SK-N-SH (cell line): Measurements from ENCODE around the gene DTX1. TPM values are rescaled to one million over a fixed set of nuclear protein-coding genes. Genes with fewer than 3 reads are reported as not detected.
A peak's percentile ranks its signal among the peaks of the same experiment; 100 is the strongest.

Experiments
- CTCF ChIA-PET: fragments of 300-600, 350-600 bp; formaldehyde crosslinking; extraction: SDS; loops from one replicate; lab custom pipeline; 2021; lab: Yijun Ruan, JAX
- POLR2A ChIA-PET: fragments of 350-600 bp; sonication (Branson Sonifier 250); formaldehyde crosslinking; extraction: SDS; loops from one replicate; lab custom pipeline; 2020; ENCODE audit warnings: antibody characterized with exemption, inconsistent platforms; lab: Yijun Ruan, JAX
- DNase-seq: peaks from one replicate; pipeline ENCODE4 v3.0.0; 2012
- H2AFZ ChIP-seq: fragments of 200-600 bp; sonication (generic); 2 replicates; pipeline ENCODE4 v1.8.1; 2016; ENCODE audit warnings: antibody characterized with exemption, mild to moderate bottlenecking, low read depth
- H3F3A ChIP-seq: fragments of 200-600 bp; sonication (generic); replicated peaks from 2 replicates; pipeline ENCODE3; 2016; ENCODE audit warnings: antibody characterized with exemption, mild to moderate bottlenecking; ENCODE audit not compliant: insufficient read depth
- H3K27ac ChIP-seq, 2 experiments: fragments of 200-500 bp in 1 of 2; fragments of 200-600 bp in 1 of 2; sonication (Bioruptor generic) in 1 of 2; sonication (generic), shearing (Covaris generic) in 1 of 2; 2 replicates each; pipeline versions ENCODE4 v1.5.1 to v1.6.1; 2014 to 2016; ENCODE audit warnings: low read depth in 2 of 2, inconsistent platforms in 1 of 2, low read length in 1 of 2, mild to moderate bottlenecking in 1 of 2, mixed read lengths in 1 of 2
- H3K27me3 ChIP-seq: fragments of 200-600 bp; sonication (generic), shearing (Covaris generic); 2 replicates; pipeline ENCODE4 v1.6.1; 2016; ENCODE audit warnings: mixed run types; ENCODE audit not compliant: insufficient read depth
- H3K36me3 ChIP-seq, 2 experiments: fragments of 200-500 bp in 1 of 2; fragments of 200-600 bp in 1 of 2; sonication (Bioruptor generic) in 1 of 2; sonication (generic) in 1 of 2; replicated peaks in 1 of 2; 2 replicates each; pipeline versions ENCODE3 to v1.5.1; 2014 to 2016; ENCODE audit warnings: low read length in 1 of 2, mild to moderate bottlenecking in 1 of 2; ENCODE audit not compliant: insufficient read depth in 2 of 2, control insufficient read depth in 1 of 2
- H3K4me1 ChIP-seq, 2 experiments: fragments of 200-500 bp in 1 of 2; fragments of 200-600 bp in 1 of 2; sonication (Bioruptor generic) in 1 of 2; sonication (generic), shearing (Covaris generic) in 1 of 2; 2 replicates each; pipeline versions ENCODE4 v1.5.1 to v1.6.1; 2014 to 2016; ENCODE audit warnings: low read depth in 1 of 2, low read length in 1 of 2, mixed run types in 1 of 2; ENCODE audit not compliant: insufficient read depth in 2 of 2, control insufficient read depth in 1 of 2
- H3K4me2 ChIP-seq: fragments of 200-600 bp; sonication (generic), shearing (Covaris generic); 2 replicates; pipeline ENCODE4 v1.6.1; 2017; ENCODE audit warnings: mixed run types
- H3K4me3 ChIP-seq, 2 experiments: fragments of 200-500 bp in 1 of 2; fragments of 200-600 bp in 1 of 2; sonication (Bioruptor generic) in 1 of 2; sonication (generic), shearing (Covaris generic) in 1 of 2; 2 replicates each; pipeline versions ENCODE4 v1.5.1 to v1.8.1; 2014 to 2016; ENCODE audit warnings: low read depth in 2 of 2, inconsistent platforms in 1 of 2, low read length in 1 of 2, mild to moderate bottlenecking in 1 of 2, mixed read lengths in 1 of 2, moderate library complexity in 1 of 2
- H3K79me2 ChIP-seq: fragments of 200-600 bp; sonication (generic); 2 replicates; pipeline ENCODE4 v1.8.1; 2017; ENCODE audit warnings: mild to moderate bottlenecking; ENCODE audit not compliant: insufficient read depth
- H3K9ac ChIP-seq: fragments of 200-600 bp; sonication (generic); 2 replicates; pipeline ENCODE4 v1.6.1; 2017; ENCODE audit warnings: mixed run types
- H3K9me2 ChIP-seq: fragments of 200-600 bp; sonication (generic); 2 replicates; pipeline ENCODE4 v1.6.1; 2017; ENCODE audit warnings: mixed run types
- H3K9me3 ChIP-seq: fragments of 200-600 bp; sonication (generic); 2 replicates; pipeline ENCODE4 v1.6.1; 2017; ENCODE audit warnings: mixed run types, mild to moderate bottlenecking, moderate library complexity
- H4K20me1 ChIP-seq: fragments of 200-600 bp; sonication (generic); 2 replicates; pipeline ENCODE4 v1.6.1; 2017; ENCODE audit warnings: mild to moderate bottlenecking, mixed run types; ENCODE audit not compliant: insufficient read depth
- CTCF ChIP-seq: fragments of 200-600 bp; sonication (generic); IDR thresholded peaks from 2 replicates; pipeline ENCODE4 v1.6.1; 2017; ENCODE audit warnings: antibody characterized with exemption, mild to moderate bottlenecking, moderate library complexity
- ELF1 ChIP-seq: IDR thresholded peaks from 2 replicates; pipeline ENCODE4 v1.4.0; 2012
- FOXJ3 ChIP-seq: sonication (generic); formaldehyde crosslinking; IDR thresholded peaks from 2 replicates; pipeline ENCODE4 v1.5.1; 2020; ENCODE audit warnings: mild to moderate bottlenecking, missing genetic modification reagents
- GABPA ChIP-seq: IDR thresholded peaks from 2 replicates; pipeline ENCODE4 v1.4.0; 2012; ENCODE audit warnings: low read depth, mild to moderate bottlenecking
- GATA2 ChIP-seq: sonication (generic); formaldehyde crosslinking; IDR thresholded peaks from 2 replicates; pipeline ENCODE4 v1.5.0; 2020; ENCODE audit warnings: mild to moderate bottlenecking, missing genetic modification reagents
- JUND ChIP-seq: IDR thresholded peaks from 2 replicates; pipeline ENCODE4 v1.4.0; 2012
- NFIC ChIP-seq: IDR thresholded peaks from 2 replicates; pipeline ENCODE4 v1.4.0; 2012; ENCODE audit warnings: borderline replicate concordance
- RAD21 ChIP-seq: IDR thresholded peaks from 2 replicates; pipeline ENCODE4 v1.6.1; 2012; ENCODE audit warnings: mild to moderate bottlenecking, low read length
- RFX5 ChIP-seq: IDR thresholded peaks from 2 replicates; pipeline ENCODE4 v1.6.1; 2012; ENCODE audit warnings: mild to moderate bottlenecking, improper control_type of control experiment, low read length
- RXRA ChIP-seq: IDR thresholded peaks from 2 replicates; pipeline ENCODE4 v1.4.0; 2012; ENCODE audit warnings: low read depth, mild to moderate bottlenecking, borderline replicate concordance
- SIN3A ChIP-seq: IDR thresholded peaks from 2 replicates; pipeline ENCODE4 v1.6.1; 2012; ENCODE audit warnings: low read depth, mild to moderate bottlenecking, low read length, moderate library complexity, borderline replicate concordance
- SMC3 ChIP-seq: IDR thresholded peaks from 2 replicates; pipeline ENCODE4 v1.6.1; 2012; ENCODE audit warnings: low read depth, low read length, improper control_type of control experiment
- TAF1 ChIP-seq: IDR thresholded peaks from 2 replicates; pipeline ENCODE4 v1.6.1; 2012; ENCODE audit warnings: low read depth, mild to moderate bottlenecking, low read length, moderate library complexity, borderline replicate concordance
- TCF12 ChIP-seq: IDR thresholded peaks from 2 replicates; pipeline ENCODE4 v1.4.0; 2012
- USF1 ChIP-seq: IDR thresholded peaks from 2 replicates; pipeline ENCODE4 v1.4.0; 2012; ENCODE audit warnings: low read depth, borderline replicate concordance
- WGBS: methylation state at CpG from one replicate; pipeline ENCODE4 v1.1.6; 2017; ENCODE audit warnings: low lambda C conversion rate; 5-methylcytosine and 5-hydroxymethylcytosine counted together
- polyA plus RNA-seq, 3 experiments: library from polyadenylated mRNA; depleted of rRNA; stranded (reverse); fragments of >200 nt; gene quantifications; 2 replicates each; pipeline ENCODE4 v1.2.3, GENCODE V29; 2012
- TF ChIP-seq, protein P1 (sequence below): IDR thresholded peaks from 2 replicates; pipeline ENCODE4 v1.4.0; 2012; ENCODE audit warnings: low read depth, borderline replicate concordance
- TF ChIP-seq, protein P2 (sequence below): IDR thresholded peaks from 2 replicates; pipeline ENCODE4; 2012

DTX1 gene
- polyA plus RNA-seq, 1 of the 3 experiments (the other 2 are of a cell fraction), result 0.72 TPM

GRCh38 chr12:113127791-113128199, 71.3 kb downstream of the DTX1 start:
- no peak for TF ChIP-seq RXRA
- TF ChIP-seq RFX5, result no peak
- no peak for TF ChIP-seq GABPA
- TF ChIP-seq FOXJ3 (CRISPR knock-in tag), result no peak
- no peak for TF ChIP-seq RAD21
- TF ChIP-seq CTCF, result no peak
- TF ChIP-seq, protein P1, sequence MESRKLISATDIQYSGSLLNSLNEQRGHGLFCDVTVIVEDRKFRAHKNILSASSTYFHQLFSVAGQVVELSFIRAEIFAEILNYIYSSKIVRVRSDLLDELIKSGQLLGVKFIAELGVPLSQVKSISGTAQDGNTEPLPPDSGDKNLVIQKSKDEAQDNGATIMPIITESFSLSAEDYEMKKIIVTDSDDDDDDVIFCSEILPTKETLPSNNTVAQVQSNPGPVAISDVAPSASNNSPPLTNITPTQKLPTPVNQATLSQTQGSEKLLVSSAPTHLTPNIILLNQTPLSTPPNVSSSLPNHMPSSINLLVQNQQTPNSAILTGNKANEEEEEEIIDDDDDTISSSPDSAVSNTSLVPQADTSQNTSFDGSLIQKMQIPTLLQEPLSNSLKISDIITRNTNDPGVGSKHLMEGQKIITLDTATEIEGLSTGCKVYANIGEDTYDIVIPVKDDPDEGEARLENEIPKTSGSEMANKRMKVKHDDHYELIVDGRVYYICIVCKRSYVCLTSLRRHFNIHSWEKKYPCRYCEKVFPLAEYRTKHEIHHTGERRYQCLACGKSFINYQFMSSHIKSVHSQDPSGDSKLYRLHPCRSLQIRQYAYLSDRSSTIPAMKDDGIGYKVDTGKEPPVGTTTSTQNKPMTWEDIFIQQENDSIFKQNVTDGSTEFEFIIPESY, result no peak
- TF ChIP-seq GATA2 (CRISPR knock-in tag), result no peak
- TF ChIP-seq USF1, result no peak
- TF ChIP-seq SMC3, result no peak
- H2AFZ ChIP-seq, result no peak overlapping the region
- WGBS, result 25% methylated on average over 10 of the region's 15 CpGs
- DNase-seq, result peak; percentile 21
- no peaks in the 10 kb centered on the region for H3K9me2 ChIP-seq
- H3K27ac ChIP-seq, result no peak overlapping the region
- H3F3A ChIP-seq, result no peaks in the 10 kb centered on the region
- no peaks in the 10 kb centered on the region for H4K20me1 ChIP-seq
- no peaks in the 10 kb centered on the region for H3K27me3 ChIP-seq
- H3K36me3 ChIP-seq, result no peaks in the 10 kb centered on the region
- no peaks in the 10 kb centered on the region for H3K79me2 ChIP-seq
- ChIA-PET POLR2A (no interaction called here), CTCF (interaction anchor here (0.6 to 1.6 kb wide), 2 partner anchors 47 to 640 kb away, joined by 4 read pairs; no protein-coding TSS in a partner anchor)
- H3K4me1 ChIP-seq, result peaks cover 0 to 2% of the 10 kb centered on the region in 2 experiments; a peak in 1 of 4 replicates
- no peaks in the 10 kb centered on the region for H3K9me3 ChIP-seq
- no peak overlapping the region for H3K4me2 ChIP-seq
- H3K4me3 ChIP-seq, result no peak overlapping the region
- H3K9ac ChIP-seq, result no peak overlapping the region

DNA sequence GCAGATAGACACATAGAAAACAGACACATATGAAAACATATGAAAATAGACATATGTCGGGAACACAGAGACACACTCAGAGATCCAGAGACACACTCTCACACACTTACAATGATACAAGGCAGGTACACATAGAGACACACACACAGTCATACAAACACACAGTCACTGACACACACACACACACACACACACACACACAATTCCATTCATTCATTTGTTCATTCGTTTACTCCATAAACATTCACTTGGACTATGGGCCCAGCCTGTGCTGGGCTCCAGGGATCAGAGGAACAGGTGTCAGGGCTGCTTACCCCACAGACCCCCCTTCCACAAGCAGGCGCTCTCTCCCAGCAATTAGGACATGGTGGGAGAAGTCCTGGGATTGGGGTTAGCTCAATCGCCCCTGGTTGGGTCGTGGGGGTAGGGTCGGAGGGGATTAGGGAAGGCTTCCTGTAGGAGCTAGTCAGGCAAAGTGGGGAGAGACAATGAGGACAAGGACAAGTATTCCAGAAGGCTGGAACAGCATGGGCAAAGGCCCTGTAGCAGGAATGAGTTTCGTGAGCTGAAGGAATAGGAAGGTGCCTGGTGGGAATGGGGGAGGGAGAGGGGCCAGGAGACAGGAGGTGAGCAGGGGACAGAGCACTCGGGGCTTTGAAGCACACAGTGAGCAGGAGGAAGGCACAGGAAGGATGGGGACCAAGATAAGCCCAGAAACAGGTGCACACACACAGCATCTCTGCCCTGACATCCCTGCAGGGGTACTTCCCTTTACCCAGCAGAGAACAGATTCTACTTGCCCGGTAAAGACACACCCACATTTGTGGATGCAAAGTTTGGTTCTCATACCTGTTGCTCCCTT, 72.5 kb downstream of the DTX1 start:
- ChIA-PET CTCF (interaction anchor here (1.2 to 2.8 kb wide), 2 partner anchors 24 to 45 kb away, joined by 6 to 13 read pairs; no protein-coding TSS in a partner anchor), POLR2A (no interaction called here)
- DNase-seq, result peak; percentile 19
- H3K4me2 ChIP-seq, result no peak overlapping the region
- H3F3A ChIP-seq, result no peaks in the 10 kb centered on the region
- no peak overlapping the region for H3K9ac ChIP-seq
- peaks cover 0 to 2% of the 10 kb centered on the region in 2 experiments; a peak in 1 of 4 replicates for H3K4me1 ChIP-seq
- no peaks in the 10 kb centered on the region for H3K79me2 ChIP-seq
- H2AFZ ChIP-seq, result no peak overlapping the region
- TF ChIP-seq FOXJ3 (CRISPR knock-in tag) (no peak), SIN3A (no peak), JUND (no peak), ELF1 (no peak), RFX5 (no peak), NFIC (no peak), USF1 (no peak), GATA2 (CRISPR knock-in tag) (no peak), TAF1 (no peak), TCF12 (no peak)
- TF ChIP-seq, protein P2, sequence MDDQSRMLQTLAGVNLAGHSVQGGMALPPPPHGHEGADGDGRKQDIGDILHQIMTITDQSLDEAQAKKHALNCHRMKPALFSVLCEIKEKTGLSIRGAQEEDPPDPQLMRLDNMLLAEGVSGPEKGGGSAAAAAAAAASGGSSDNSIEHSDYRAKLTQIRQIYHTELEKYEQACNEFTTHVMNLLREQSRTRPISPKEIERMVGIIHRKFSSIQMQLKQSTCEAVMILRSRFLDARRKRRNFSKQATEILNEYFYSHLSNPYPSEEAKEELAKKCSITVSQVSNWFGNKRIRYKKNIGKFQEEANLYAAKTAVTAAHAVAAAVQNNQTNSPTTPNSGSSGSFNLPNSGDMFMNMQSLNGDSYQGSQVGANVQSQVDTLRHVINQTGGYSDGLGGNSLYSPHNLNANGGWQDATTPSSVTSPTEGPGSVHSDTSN, result no peak
- H3K27me3 ChIP-seq, result no peaks in the 10 kb centered on the region
- no peaks in the 10 kb centered on the region for H3K36me3 ChIP-seq
- H3K4me3 ChIP-seq, result no peak overlapping the region
- H3K27ac ChIP-seq, result no peak overlapping the region
- 59% methylated on average over 9 of the region's 9 CpGs for WGBS
- H3K9me2 ChIP-seq, result no peaks in the 10 kb centered on the region
- no peaks in the 10 kb centered on the region for H4K20me1 ChIP-seq
- no peaks in the 10 kb centered on the region for H3K9me3 ChIP-seq
